Measurements from ENCODE around the gene CNPY4. TPM values are rescaled to one million over a fixed set of nuclear protein-coding genes. Genes with fewer than 3 reads are reported as not detected.

The CNPY4 gene
- 14.5 TPM for total RNA-seq

DNA sequence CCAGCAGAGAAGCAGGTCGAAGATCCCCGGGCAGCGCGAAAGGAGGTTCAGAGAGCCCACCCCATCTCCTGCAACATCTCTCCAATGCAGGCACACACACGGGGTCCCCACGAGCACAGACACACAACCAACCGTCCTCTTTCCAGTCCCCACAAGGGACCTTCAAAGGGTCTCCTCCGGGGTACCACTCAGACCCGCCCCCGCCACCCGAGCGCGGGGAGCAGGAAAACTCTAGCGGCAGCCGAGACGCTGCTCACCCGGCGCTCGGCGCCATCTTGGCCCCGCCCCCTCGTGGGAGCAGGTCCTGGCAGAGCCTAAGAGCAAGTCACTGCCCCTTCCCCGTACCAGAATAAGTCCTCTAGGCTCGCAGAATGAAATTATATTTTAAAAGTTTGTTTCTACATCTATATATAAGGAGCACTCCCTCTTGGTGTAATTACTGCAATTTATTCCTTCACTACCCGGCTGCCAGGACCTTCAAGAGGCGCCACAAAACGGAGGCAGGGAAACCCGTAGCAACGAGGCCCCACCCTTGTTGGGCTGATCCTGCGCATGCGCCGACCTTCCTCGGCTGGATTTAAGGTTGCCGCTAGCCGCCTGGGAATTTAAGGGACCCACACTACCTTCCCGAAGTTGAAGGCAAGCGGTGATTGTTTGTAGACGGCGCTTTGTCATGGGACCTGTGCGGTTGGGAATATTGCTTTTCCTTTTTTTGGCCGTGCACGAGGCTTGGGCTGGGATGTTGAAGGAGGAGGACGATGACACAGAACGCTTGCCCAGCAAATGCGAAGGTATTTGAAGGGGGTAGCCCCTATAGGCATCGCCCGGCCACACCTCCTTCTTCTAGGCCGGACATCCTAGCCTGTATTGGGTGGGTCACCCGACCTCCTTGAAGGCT is at the start of gene CNPY4, which contains the start of gene TAF6:
TSS of gene CNPY4 (plus strand) at position 563 of the 898 bp plus-strand sequence. CDS start at position 674, 111 bp downstream.
TSS of gene TAF6 (minus strand) at position 287 of the 898 bp plus-strand sequence. CDS start 5,149 bp downstream, outside the sequence.
- Histone ChIP-seq H3K4me3 (peak within 1 kb of the TSS; percentile 74 to 81), H3K4me1 (peaks cover 20% of the 10 kb centered on the region), H3K27ac (peak within 1 kb of the TSS; percentile 86), H3K27me3 (no peaks in the 10 kb centered on the region), H3K9me3 (no peaks in the 10 kb centered on the region), H3K36me3 (no peaks in the 10 kb centered on the region)
- intact Hi-C loops (cut with DNase I) = no loop called here
- DNase-seq (ENCODE audit: extremely low spot score in 2 of 2) = peak in 1 of 2 donors; percentile 96
- TF ChIP-seq POLR2A (IDR thresholded peaks at IDR 0.05) = peak in 1 of 2 donors; percentile 46
- TF ChIP-seq POLR2AphosphoS5 (IDR thresholded peaks at IDR 0.05; ENCODE audit: insufficient read depth in 1 of 2, low read depth in 1 of 2) = peak; percentile 91 to 97
- TF ChIP-seq CTCF (IDR thresholded peaks at IDR 0.05) = peak in 1 of 3 experiments; percentile 15

DNA sequence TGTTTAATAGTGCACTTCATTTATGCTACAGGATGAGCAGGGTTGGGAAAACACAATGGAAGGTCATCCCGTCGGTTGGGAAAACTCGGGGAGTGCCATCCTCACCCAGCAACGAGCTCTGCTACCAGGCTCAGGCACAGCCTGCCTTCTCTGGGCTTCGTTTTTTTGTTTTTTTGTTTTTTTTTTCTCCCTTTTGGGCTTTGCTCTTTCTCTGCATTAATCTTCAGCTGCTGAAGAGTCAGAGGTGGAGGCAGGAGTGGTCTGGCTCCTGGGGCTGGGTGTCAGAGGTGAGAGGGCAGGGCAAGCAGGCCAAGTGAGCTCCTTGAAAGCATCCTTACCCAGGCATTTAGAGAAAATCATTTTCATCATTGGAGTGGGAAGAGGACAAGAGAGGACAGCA is 49.4 kb upstream of the CNPY4 start:
- no peak for DNase-seq (ENCODE audit: extremely low spot score in 2 of 2)
- intact Hi-C loops (cut with DNase I) = no loop called here
- TF ChIP-seq POLR2A (IDR thresholded peaks at IDR 0.05) (no peak), POLR2AphosphoS5 (IDR thresholded peaks at IDR 0.05; ENCODE audit: insufficient read depth in 1 of 2, low read depth in 1 of 2) (no peak), CTCF (IDR thresholded peaks at IDR 0.05) (no peak)
- Histone ChIP-seq H3K4me3 (no peak overlapping the region), H3K9me3 (peaks cover 16% of the 10 kb centered on the region), H3K36me3 (peaks cover 19 to 58% of the 10 kb centered on the region in 2 donors), H3K27ac (no peak overlapping the region), H3K4me1 (peaks cover 18% of the 10 kb centered on the region), H3K27me3 (no peaks in the 10 kb centered on the region)

GRCh38 chr7:100071018-100071723 is 48.3 kb upstream of the CNPY4 start:
- H3K27me3 ChIP-seq = no peaks in the 10 kb centered on the region
- H3K4me3 ChIP-seq = no peak overlapping the region
- peaks cover 19 to 70% of the 10 kb centered on the region in 2 donors for H3K36me3 ChIP-seq
- H3K9me3 ChIP-seq = peaks cover 16% of the 10 kb centered on the region
- DNase-seq (ENCODE audit: extremely low spot score in 2 of 2) = no peak
- H3K4me1 ChIP-seq = peaks cover 6% of the 10 kb centered on the region
- intact Hi-C loops (cut with DNase I) = no loop called here
- no peak overlapping the region for H3K27ac ChIP-seq
- TF ChIP-seq POLR2AphosphoS5 (IDR thresholded peaks at IDR 0.05; ENCODE audit: insufficient read depth in 1 of 2, low read depth in 1 of 2) (no peak), POLR2A (IDR thresholded peaks at IDR 0.05) (no peak), CTCF (IDR thresholded peaks at IDR 0.05) (no peak)

- H3K27me3 ChIP-seq = no peaks in the 10 kb centered on the region
- peaks cover 19 to 82% of the 10 kb centered on the region in 2 donors for H3K36me3 ChIP-seq
- no peak for DNase-seq (ENCODE audit: extremely low spot score in 2 of 2)
- peaks cover 16% of the 10 kb centered on the region for H3K9me3 ChIP-seq
- H3K27ac ChIP-seq = no peak overlapping the region
- no peaks in the 10 kb centered on the region for H3K4me1 ChIP-seq
- intact Hi-C loops (cut with DNase I) = no loop called here
- no peak for TF ChIP-seq POLR2AphosphoS5 (IDR thresholded peaks at IDR 0.05; ENCODE audit: insufficient read depth in 1 of 2, low read depth in 1 of 2)
- TF ChIP-seq POLR2A (IDR thresholded peaks at IDR 0.05) = no peak
- no peak for TF ChIP-seq CTCF (IDR thresholded peaks at IDR 0.05)
- no peak overlapping the region for H3K4me3 ChIP-seq
These were observed 47.0 kb upstream of the CNPY4 start for GRCh38 chr7:100072462-100072861.

Data from vagina (tissue), 2 donors.